ENCODE data around the gene CRYBB1.

DNA sequence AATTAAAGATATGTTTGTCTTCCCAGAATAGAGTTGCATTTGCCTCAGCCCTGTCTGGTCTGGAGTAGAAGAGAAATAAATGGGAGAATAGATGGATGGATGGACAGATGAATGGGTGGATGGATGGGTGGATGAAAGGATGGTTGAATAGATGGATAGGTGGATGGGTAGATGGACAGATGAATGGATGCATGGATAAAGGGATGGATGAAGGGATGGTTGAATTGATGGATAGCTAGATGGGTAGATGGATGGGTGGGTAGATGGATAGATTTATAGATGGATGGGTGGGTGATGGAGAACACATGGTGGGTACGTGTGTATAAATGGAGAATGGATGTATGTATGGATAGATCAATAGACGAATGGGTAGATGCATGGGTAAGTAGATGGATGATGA, 8.5 kb downstream of the CRYBB1 start:
- TF ChIP-seq POLR2AphosphoS5 (IDR thresholded peaks at IDR 0.05; ENCODE audit: low read depth, low read length), result no peak
- TF ChIP-seq, protein P1, sequence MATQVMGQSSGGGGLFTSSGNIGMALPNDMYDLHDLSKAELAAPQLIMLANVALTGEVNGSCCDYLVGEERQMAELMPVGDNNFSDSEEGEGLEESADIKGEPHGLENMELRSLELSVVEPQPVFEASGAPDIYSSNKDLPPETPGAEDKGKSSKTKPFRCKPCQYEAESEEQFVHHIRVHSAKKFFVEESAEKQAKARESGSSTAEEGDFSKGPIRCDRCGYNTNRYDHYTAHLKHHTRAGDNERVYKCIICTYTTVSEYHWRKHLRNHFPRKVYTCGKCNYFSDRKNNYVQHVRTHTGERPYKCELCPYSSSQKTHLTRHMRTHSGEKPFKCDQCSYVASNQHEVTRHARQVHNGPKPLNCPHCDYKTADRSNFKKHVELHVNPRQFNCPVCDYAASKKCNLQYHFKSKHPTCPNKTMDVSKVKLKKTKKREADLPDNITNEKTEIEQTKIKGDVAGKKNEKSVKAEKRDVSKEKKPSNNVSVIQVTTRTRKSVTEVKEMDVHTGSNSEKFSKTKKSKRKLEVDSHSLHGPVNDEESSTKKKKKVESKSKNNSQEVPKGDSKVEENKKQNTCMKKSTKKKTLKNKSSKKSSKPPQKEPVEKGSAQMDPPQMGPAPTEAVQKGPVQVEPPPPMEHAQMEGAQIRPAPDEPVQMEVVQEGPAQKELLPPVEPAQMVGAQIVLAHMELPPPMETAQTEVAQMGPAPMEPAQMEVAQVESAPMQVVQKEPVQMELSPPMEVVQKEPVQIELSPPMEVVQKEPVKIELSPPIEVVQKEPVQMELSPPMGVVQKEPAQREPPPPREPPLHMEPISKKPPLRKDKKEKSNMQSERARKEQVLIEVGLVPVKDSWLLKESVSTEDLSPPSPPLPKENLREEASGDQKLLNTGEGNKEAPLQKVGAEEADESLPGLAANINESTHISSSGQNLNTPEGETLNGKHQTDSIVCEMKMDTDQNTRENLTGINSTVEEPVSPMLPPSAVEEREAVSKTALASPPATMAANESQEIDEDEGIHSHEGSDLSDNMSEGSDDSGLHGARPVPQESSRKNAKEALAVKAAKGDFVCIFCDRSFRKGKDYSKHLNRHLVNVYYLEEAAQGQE (IDR thresholded peaks at IDR 0.05; ENCODE audit: insufficient read depth in 1 of 2, low read depth in 2 of 2, low read length in 2 of 2), result no peak

Measured in PFSK-1 (cell line).